Stimulated activated CD4-positive, alpha-beta T cell treated with anti-CD3 and anti-CD28 coated beads, Interleukin-15, amount 100 ng/mL, for 1 hour (primary cell): ENCODE data around the gene MERTK.
"Not testable (repeated sequence)": the region's sequence is repeated elsewhere in the genome, so short reads cannot be mapped to it uniquely, and the experiment has no call there.

ENCODE experiments used
- DNase-seq, 2 donors: peaks; one replicate each; pipeline ENCODE4 v3.0.0-alpha.2; 2020; ENCODE audit warnings: low read depth in 1 of 2, low spot score in 1 of 2

MERTK gene

GRCh38 chr2:111909997-111910396 lies 11.6 kb downstream of the MERTK start:
- DNase-seq, result not testable (repeated sequence)

- no peak for DNase-seq
Measured at GRCh38 chr2:111910609-111911277, 12.3 kb downstream of the MERTK start.

- not testable (repeated sequence) for DNase-seq
Measured at GRCh38 chr2:111911295-111911977, 13.0 kb downstream of the MERTK start.

- DNase-seq, result no peak
Measured at GRCh38 chr2:111912547-111912946, 14.1 kb downstream of the MERTK start.

DNA sequence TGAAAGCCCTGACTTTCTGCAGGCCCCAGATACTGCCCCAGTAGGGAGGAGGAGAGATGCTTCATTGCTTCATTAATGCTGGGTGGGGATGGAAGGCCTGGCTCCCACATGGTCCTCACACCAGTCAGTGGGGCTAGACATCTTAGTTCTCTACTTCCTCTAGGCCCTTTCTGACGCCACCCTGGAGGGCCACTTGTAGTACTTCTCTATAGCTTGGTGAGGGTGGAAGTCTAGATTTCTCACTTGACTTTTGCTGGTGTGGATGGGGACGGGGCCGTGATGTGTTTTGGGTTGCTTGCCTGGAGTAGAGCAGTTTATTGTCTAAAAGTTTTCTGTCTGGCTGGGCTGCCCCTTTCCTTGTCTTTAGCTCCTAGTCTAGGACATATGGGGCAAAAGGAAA lies 18.7 kb downstream of the MERTK start:
- no peak for DNase-seq

- DNase-seq, result no peak
Measured at GRCh38 chr2:111918383-111918806, 20.0 kb downstream of the MERTK start.

- DNase-seq, result no peak
Measured at GRCh38 chr2:111919365-111919764, 21.0 kb downstream of the MERTK start.

GRCh38 chr2:111919794-111920608 lies 21.6 kb downstream of the MERTK start:
- DNase-seq, result no peak

GRCh38 chr2:111923276-111923804 lies 24.9 kb downstream of the MERTK start:
- no peak for DNase-seq

DNA sequence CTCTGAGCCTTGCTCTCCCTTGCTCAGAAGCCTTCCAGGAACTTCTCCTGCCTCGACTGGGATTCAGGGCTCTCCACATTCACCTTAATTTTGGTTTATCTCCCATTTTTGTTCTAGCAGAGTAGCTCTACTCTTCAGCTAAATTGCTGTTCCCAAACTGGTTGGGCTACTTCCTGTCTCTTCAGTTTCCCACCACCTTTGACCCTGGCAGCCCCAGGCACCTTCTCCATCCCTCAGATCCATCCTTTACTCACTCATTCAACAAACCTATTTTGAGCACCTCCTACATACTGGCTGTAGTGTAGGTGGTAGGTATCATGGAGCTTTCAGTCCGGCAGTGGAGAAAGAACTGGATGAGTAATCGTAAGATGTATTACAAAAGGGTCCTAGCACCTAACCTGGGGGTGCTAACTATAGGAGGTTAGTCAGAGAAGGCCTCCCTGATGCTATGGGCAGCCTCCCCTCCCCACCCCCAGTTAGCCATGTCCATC lies 26.3 kb downstream of the MERTK start:
- no peak for DNase-seq

DNA sequence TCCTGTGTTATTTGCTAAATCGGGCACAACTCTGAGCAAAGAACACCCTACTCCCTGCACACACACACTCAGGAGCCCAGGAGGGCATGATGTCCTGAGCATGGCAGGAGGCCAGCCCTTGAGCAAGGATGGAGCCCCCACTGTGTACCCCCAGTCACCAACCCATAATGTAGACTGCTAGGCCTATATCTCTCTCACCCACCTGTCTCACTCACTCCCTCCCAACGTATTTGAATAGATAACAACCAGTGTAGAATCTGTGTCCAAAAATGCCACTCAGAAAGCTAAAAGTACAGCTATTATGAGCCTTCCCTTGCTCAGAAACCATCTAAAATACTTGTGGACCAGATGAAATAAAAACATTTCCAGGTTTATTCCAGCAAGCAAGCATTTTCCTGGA lies 29.3 kb downstream of the MERTK start:
- DNase-seq, result no peak

- DNase-seq, result no peak
Measured at GRCh38 chr2:111930409-111930808, 32.0 kb downstream of the MERTK start.

- DNase-seq, result no peak
Measured at GRCh38 chr2:111930875-111931274, 32.5 kb downstream of the MERTK start.

DNA sequence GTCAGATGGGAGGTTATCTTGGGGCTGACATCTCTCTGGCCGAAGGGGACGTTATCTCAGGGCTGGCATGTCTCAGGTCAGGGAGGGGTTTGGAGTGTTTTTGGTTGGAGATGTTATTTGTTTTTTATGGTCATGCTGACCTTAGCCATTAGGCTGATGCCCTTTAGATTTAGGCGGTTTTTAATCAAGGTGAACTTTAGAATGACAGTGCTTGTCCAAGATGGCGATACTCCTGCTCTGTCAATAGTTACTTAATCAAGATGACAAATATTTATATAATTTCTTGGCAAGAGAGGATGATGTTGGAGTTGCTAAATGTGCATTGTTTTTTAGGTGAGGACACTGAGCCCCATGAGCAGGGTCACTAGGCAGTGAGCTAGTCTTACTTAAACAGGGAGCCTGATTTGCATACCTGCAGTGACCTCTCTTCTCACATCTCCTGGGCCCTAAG lies 34.5 kb downstream of the MERTK start:
- no peak for DNase-seq

DNA sequence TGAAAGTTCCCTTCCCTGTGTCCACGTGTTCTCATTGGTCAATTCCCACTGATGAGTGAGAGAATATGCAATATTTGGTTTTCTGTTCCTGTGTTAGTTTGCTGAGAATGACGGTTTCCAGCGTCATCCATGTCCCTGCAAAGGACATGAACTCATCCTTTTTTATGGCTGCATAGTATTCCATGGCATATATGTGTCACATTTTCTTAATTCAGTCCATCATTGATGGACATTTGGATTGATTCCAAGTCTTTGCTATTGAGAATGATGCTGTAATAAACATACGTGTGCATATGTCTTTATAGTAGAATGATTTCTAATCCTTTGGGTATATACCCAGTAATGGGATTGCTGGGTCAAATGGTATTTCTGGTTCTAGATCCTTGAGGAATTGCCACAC lies 35.5 kb downstream of the MERTK start:
- not testable (repeated sequence) for DNase-seq

DNA sequence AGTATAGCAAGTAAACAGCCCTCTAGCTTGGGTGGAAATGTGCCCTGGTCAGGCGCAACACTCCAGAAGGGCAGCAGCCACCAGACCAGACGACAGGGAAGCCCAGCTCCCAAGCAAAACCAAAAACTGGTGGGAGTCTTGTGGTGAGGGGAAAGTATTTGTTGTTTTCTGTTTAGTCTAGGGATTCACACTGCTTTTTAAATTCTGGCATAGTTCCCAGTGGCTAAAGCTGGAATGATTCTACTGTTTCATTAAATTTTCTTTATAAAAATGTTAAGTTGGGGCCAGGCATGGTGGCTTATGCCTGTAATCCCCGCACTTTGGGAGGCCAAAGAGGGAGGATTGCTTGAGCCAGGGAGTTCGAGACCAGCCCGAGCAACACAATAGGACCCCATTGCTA lies 38.5 kb downstream of the MERTK start:
- DNase-seq, result no peak

DNA sequence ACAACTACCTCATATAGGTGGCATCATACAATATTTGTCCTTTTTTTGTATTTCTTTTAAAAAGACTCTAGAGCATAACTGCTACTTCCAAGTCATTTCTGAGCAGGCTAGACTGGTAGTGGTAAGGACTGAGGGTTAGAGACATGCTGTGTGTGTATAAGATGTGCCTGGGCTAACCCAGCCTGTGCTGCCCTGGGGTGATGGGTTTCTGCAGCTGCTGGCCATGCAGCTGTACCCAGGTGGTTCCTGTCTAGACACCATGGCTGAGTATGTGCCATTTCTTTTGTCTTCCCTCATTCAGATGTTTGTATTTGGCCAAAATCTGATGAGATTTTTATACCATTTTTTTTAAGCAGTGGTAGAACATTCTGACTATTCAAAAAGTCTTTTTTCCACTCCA lies 40.0 kb downstream of the MERTK start:
- DNase-seq, result no peak

- no peak for DNase-seq
Measured at GRCh38 chr2:111940333-111941196, 42.2 kb downstream of the MERTK start.

GRCh38 chr2:111941531-111941930 lies 43.1 kb downstream of the MERTK start:
- no peak for DNase-seq

DNA sequence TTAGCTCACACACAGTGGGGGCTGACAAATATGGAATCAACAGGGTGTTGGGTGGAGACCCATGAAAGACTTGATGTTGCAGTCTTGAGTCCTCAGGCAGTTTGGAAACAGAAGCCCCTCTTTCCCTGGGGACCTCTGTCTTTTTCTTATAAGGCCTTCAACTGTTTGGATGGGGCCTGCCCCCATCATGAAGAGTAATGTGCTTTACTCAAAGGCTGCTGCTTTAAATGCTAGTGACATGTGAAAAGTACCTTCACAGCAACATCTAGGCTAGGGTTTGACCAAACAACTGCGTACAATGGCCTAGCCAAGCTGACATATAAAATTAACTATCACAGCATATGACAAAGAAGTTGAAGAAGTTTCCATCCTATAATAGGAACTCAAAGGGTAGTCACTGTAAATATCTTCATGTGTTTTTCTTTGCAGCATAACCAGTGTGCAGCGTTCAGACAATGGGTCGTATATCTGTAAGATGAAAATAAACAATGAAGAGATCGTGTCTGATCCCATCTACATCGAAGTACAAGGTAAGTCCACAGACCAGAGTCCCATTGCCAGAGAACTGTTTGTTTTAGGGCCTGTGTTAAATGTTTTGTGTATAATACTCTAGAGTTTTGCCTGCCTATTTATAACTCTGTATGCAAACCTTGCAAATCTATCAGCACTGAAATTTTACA lies 46.3 kb downstream of the MERTK start:
- DNase-seq, result no peak
